NCI-H146 treated with DMSO at 0.1 percent for 48 hours (cell line): ENCODE results near the gene RAI1.

Experiments
- DNase-seq: peaks from one replicate; lab custom pipeline; 2025; ENCODE audit not compliant: unreplicated experiment; lab: John Stamatoyannopoulos, UW

The RAI1 gene

GRCh38 chr17:17762744-17763105 is 81.5 kb downstream of the RAI1 start:
- no peak for DNase-seq

GRCh38 chr17:17763136-17763535 is 81.9 kb downstream of the RAI1 start:
- DNase-seq, result no peak

- no peak for DNase-seq
These were observed 82.5 kb downstream of the RAI1 start for GRCh38 chr17:17763734-17764133.

- no peak for DNase-seq
These were observed 84.3 kb downstream of the RAI1 start for GRCh38 chr17:17765359-17766076.

- DNase-seq, result no peak
These were observed 85.0 kb downstream of the RAI1 start for GRCh38 chr17:17766077-17766743.

- no peak for DNase-seq
These were observed 85.5 kb downstream of the RAI1 start for GRCh38 chr17:17766744-17767120.

- DNase-seq, result no peak
These were observed 86.1 kb downstream of the RAI1 start for GRCh38 chr17:17767154-17767869.

- DNase-seq, result no peak
These were observed 86.7 kb downstream of the RAI1 start for GRCh38 chr17:17767887-17768418.

GRCh38 chr17:17768424-17769088 is 87.3 kb downstream of the RAI1 start:
- DNase-seq, result no peak

GRCh38 chr17:17769869-17770631 is 88.8 kb downstream of the RAI1 start:
- DNase-seq, result no peak

- no peak for DNase-seq
These were observed 89.4 kb downstream of the RAI1 start for GRCh38 chr17:17770632-17771044.

GRCh38 chr17:17771498-17772201 is 90.4 kb downstream of the RAI1 start:
- no peak for DNase-seq

- DNase-seq, result no peak
These were observed 91.0 kb downstream of the RAI1 start for GRCh38 chr17:17772231-17772630.

GRCh38 chr17:17774009-17774881 is 93.0 kb downstream of the RAI1 start:
- DNase-seq, result no peak

- DNase-seq, result no peak
These were observed 95.6 kb downstream of the RAI1 start for GRCh38 chr17:17776889-17777288.

- no peak for DNase-seq
These were observed 97.2 kb downstream of the RAI1 start for GRCh38 chr17:17778308-17779014.

- no peak for DNase-seq
These were observed 97.9 kb downstream of the RAI1 start for GRCh38 chr17:17779015-17779611.
